ENCODE results near the gene SRXN1. TPM values are rescaled to one million over a fixed set of nuclear protein-coding genes. Genes with fewer than 3 reads are reported as not detected.

Gene SRXN1
- total and polyA plus RNA-seq, 9 of the 15 experiments (the other 6 are each of a cell fraction or from before 2014, with no cell fraction given) = 6.8 to 36.4 (median 21.6) TPM

DNA sequence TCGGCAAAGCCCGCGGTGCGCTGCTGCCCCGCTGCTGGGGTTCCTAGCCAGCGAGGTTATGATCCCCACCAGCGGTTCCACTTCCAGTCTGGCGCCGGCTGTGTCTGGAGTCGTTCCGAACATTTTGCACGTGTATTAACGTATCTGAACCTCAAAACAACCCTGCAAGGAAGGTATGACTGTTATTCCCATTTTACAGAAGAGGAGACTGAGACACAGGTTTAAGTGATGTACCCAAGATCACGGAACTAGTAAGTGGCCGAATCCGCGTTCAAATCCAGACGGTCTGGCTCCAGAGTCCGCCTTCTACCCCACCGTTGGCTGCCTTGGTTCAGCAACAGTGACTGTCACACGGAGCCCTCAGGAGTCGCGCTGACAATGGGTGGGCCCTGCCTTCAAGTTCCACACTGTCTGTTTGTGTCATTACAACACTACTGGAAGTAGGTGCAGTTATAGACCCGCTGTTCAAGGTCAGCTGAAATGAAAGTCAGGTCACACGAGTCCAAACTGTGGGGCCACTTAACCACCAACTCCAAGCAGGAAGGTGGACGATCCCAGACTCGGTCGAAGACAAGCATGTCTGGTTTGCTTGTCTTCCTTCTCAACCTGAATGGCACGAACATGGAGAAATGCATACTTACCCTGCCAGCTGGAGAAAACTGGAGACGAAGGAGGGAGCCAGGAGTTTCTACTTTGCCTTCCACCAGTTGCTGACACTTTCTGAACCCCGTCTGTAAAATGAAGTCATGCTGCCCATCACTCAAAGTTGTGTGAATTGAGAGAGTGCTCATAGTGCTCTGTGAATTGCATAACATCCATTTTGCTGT lies 803 bp upstream of the SRXN1 start (continued):
- TF ChIP-seq, protein P1, sequence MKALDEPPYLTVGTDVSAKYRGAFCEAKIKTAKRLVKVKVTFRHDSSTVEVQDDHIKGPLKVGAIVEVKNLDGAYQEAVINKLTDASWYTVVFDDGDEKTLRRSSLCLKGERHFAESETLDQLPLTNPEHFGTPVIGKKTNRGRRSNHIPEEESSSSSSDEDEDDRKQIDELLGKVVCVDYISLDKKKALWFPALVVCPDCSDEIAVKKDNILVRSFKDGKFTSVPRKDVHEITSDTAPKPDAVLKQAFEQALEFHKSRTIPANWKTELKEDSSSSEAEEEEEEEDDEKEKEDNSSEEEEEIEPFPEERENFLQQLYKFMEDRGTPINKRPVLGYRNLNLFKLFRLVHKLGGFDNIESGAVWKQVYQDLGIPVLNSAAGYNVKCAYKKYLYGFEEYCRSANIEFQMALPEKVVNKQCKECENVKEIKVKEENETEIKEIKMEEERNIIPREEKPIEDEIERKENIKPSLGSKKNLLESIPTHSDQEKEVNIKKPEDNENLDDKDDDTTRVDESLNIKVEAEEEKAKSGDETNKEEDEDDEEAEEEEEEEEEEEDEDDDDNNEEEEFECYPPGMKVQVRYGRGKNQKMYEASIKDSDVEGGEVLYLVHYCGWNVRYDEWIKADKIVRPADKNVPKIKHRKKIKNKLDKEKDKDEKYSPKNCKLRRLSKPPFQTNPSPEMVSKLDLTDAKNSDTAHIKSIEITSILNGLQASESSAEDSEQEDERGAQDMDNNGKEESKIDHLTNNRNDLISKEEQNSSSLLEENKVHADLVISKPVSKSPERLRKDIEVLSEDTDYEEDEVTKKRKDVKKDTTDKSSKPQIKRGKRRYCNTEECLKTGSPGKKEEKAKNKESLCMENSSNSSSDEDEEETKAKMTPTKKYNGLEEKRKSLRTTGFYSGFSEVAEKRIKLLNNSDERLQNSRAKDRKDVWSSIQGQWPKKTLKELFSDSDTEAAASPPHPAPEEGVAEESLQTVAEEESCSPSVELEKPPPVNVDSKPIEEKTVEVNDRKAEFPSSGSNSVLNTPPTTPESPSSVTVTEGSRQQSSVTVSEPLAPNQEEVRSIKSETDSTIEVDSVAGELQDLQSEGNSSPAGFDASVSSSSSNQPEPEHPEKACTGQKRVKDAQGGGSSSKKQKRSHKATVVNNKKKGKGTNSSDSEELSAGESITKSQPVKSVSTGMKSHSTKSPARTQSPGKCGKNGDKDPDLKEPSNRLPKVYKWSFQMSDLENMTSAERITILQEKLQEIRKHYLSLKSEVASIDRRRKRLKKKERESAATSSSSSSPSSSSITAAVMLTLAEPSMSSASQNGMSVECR (CRISPR knock-in tag; IDR thresholded peaks at IDR 0.05) = no peak; the same call in 1 of the 2 replicates
- peak; percentile 78 for TF ChIP-seq POLR2A (conservative IDR thresholded peaks at IDR 0.05)
- no peak for TF ChIP-seq ETV6 (IDR thresholded peaks at IDR 0.05; ENCODE audit: borderline replicate concordance in 1 of 2, low read depth in 2 of 2, low read length in 1 of 2)
- peak; percentile 84; the same call in 1 of the 2 replicates for TF ChIP-seq ETV6 (CRISPR knock-in tag; IDR thresholded peaks at IDR 0.05; ENCODE audit: borderline replicate concordance)
- TF ChIP-seq ZNF184 (CRISPR knock-in tag; IDR thresholded peaks at IDR 0.05) = no peak
- TF ChIP-seq SRSF1 (IDR thresholded peaks at IDR 0.05; ENCODE audit: low read depth, low read length) = no peak
- peak; percentile 11 for TF ChIP-seq TBP (optimal IDR thresholded peaks at IDR 0.05; ENCODE audit: low read depth, low read length)
- TF ChIP-seq, protein P2, sequence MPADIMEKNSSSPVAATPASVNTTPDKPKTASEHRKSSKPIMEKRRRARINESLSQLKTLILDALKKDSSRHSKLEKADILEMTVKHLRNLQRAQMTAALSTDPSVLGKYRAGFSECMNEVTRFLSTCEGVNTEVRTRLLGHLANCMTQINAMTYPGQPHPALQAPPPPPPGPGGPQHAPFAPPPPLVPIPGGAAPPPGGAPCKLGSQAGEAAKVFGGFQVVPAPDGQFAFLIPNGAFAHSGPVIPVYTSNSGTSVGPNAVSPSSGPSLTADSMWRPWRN (IDR thresholded peaks at IDR 0.05; ENCODE audit: low read depth) = no peak
- TF ChIP-seq HDAC2 (IDR thresholded peaks at IDR 0.05) = peak; percentile 98
- TF ChIP-seq XRCC4 (IDR thresholded peaks at IDR 0.05; ENCODE audit: extremely low read depth, insufficient read depth, insufficient read length) = no peak
- no peak for TF ChIP-seq ELF4 (CRISPR knock-in tag; IDR thresholded peaks at IDR 0.05)
- TF ChIP-seq EHMT2 (IDR thresholded peaks at IDR 0.05) = no peak
- 0 out of 2 replicates have a peak, but pooled peaks have one; percentile 62 for TF ChIP-seq ZNF175 (CRISPR knock-in tag; IDR thresholded peaks at IDR 0.05; ENCODE audit: low read depth)
- TF ChIP-seq ELF2 (CRISPR knock-in tag; IDR thresholded peaks at IDR 0.05) = no peak
- TF ChIP-seq, protein P3, sequence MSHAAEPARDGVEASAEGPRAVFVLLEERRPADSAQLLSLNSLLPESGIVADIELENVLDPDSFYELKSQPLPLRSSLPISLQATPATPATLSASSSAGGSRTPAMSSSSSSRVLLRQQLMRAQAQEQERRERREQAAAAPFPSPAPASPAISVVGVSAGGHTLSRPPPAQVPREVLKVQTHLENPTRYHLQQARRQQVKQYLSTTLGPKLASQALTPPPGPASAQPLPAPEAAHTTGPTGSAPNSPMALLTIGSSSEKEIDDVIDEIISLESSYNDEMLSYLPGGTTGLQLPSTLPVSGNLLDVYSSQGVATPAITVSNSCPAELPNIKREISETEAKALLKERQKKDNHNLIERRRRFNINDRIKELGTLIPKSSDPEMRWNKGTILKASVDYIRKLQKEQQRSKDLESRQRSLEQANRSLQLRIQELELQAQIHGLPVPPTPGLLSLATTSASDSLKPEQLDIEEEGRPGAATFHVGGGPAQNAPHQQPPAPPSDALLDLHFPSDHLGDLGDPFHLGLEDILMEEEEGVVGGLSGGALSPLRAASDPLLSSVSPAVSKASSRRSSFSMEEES (CRISPR knock-in tag; IDR thresholded peaks at IDR 0.05) = no peak
- TF ChIP-seq ZNF197 (CRISPR knock-in tag; IDR thresholded peaks at IDR 0.05; ENCODE audit: low read depth) = no peak
- 0 out of 2 replicates have a peak, but pooled peaks have one; percentile 10 for TF ChIP-seq SMAD4 (CRISPR knock-in tag; conservative IDR thresholded peaks at IDR 0.05)
- TF ChIP-seq, protein P4, sequence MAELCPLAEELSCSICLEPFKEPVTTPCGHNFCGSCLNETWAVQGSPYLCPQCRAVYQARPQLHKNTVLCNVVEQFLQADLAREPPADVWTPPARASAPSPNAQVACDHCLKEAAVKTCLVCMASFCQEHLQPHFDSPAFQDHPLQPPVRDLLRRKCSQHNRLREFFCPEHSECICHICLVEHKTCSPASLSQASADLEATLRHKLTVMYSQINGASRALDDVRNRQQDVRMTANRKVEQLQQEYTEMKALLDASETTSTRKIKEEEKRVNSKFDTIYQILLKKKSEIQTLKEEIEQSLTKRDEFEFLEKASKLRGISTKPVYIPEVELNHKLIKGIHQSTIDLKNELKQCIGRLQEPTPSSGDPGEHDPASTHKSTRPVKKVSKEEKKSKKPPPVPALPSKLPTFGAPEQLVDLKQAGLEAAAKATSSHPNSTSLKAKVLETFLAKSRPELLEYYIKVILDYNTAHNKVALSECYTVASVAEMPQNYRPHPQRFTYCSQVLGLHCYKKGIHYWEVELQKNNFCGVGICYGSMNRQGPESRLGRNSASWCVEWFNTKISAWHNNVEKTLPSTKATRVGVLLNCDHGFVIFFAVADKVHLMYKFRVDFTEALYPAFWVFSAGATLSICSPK (IDR thresholded peaks at IDR 0.05; ENCODE audit: borderline replicate concordance) = no peak
- TF ChIP-seq ZNF239 (CRISPR knock-in tag; IDR thresholded peaks at IDR 0.05) = no peak
- TF ChIP-seq SREBF2 (CRISPR knock-in tag; IDR thresholded peaks at IDR 0.05) = no peak

Data from K562 (cell line).